GM13977 (cell line): ENCODE data around the gene CABLES2.

ENCODE experiments used
- DNase-seq: peaks from one replicate; pipeline ENCODE4 v3.0.0; 2012; ENCODE audit warnings: low spot score
- CTCF ChIP-seq: IDR thresholded peaks from 2 replicates; pipeline ENCODE4 v1.5.1; 2012; ENCODE audit warnings: mild to moderate bottlenecking, control low read depth; ENCODE audit not compliant: insufficient read depth; ENCODE audit errors: extremely low read depth, missing control alignments
- in situ Hi-C: fragments of 300-500 bp; cut with MboI; formaldehyde crosslinking; loops from one replicate; pipeline ENCODE4 v1.12.0; 2022; ENCODE audit warnings: low sequenced_read_pairs, low pct_unique_long_range_greater_than_20kb, mixed read lengths, inconsistent platforms; ENCODE audit not compliant: unreplicated experiment

The CABLES2 gene

DNA sequence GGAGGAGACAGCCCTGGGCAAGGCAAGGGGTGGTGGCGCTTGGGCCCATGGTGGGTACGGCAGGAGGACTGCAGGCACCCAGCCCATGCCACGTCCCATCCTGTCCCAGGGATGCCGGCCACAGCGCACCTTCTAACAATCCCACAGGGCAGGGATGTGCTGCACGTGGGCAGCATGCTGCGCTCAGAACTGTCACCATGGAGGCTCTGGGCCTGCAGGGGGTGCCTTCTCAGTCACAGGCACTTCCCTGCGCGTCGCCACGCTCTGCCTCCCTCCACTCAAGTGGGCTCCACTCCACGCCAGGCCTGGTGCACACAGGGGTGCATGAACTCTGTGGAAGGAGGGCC lies 2.4 kb downstream of the CABLES2 start:
- TF ChIP-seq CTCF = no peak
- in situ Hi-C loops = no loop called here

DNA sequence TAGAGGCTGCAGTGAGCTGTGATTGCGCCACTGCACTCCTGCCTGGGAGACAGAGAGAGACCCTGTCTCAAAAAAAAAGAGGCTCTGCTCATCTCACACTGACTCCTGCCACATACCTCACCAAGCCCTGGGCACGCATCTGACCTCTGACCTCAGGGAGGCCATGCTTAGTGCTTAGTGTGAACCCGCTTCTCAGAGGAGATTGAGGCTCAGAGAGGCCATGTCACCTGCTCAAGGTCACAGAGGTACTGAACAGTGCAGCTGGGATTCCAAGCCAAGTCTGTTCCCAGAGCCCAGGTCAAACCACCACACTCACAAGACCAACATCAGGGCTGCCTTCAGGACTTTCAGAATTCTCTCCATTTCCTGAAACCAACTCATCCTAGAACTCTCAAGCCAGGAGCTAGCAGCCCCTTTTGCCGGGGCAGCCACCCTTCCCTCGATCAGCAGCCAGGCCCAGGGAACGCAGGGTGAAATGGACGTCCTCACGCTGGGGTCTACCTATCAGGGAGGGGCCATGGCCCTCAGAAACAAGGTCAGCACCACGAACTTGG lies 2.9 kb downstream of the CABLES2 start:
- DNase-seq = no peak
- in situ Hi-C loops = no loop called here
- TF ChIP-seq CTCF = no peak

More for the DNA sequence above, 2.4 kb downstream of the CABLES2 start:
- no peak for DNase-seq

DNA sequence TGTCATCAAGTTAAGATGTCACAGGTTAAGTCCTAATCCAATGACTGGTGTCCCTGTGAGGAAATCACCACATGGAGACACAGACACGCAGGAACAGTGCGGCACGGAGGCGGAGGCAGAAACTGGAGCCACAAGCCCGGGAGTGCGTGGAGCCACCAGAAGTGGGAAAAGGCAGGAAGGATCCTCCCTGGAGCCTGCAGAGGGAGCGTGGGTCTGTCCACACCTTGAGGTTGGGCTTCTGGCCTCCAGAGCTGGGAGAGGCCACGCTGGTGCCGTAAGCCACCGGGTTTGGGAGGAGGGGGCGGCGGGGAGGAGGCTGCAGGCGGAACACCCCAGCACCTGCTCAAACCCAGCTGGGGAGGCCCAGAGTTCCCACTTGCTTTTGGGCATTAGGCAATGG lies 3.8 kb downstream of the CABLES2 start:
- no peak for TF ChIP-seq CTCF
- in situ Hi-C loops = no loop called here
- DNase-seq = no peak

- in situ Hi-C loops = no loop called here
- no peak for TF ChIP-seq CTCF
- DNase-seq = no peak
These were observed 4.5 kb downstream of the CABLES2 start for GRCh38 chr20:62402456-62403150.

DNA sequence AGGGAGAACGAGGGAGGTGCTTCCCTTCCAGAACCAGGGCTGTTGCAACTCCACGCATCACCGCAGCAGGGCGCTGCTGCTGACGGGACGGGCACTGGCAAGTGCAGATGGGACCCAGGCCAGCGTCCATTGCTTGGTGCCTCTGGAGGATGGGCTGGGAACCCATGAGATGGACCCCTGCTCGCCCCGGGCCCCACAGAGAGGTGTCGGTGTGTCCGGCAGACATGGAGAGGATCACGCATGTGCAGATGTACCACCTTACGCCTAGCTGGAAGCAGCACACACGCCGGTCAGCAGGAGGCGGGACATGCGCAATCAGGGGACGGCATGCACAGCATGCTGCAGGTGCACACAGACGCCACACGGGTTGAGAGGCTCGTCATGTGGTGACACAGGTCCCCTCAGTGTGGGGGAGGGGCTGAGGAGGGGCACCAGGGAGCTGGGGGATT lies 5.7 kb downstream of the CABLES2 start:
- no peak for TF ChIP-seq CTCF
- in situ Hi-C loops = no loop called here

DNA sequence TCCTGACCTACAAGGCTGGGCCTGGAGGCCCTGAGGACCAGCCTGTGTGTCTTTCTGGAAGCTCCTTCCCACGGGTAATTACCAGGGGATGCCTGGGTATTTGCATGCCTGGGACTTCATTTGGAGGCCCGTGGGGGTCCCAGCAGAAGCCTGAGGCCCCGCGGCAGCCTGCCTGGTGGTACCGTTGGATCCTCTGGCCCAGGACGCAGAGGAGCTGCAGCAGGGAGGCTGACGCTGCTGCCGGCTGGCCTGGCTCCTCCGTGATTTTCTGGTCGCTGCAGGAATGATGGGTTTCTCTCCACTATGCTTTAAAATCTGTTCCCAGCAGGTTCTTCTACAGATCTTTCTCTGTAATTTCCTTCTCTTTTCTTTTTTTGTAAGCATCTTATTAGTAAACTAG lies 6.5 kb downstream of the CABLES2 start:
- in situ Hi-C loops = no loop called here
- no peak for DNase-seq
- no peak for TF ChIP-seq CTCF

More for the DNA sequence above, 5.7 kb downstream of the CABLES2 start:
- no peak for DNase-seq

- in situ Hi-C loops = no loop called here
- no peak for TF ChIP-seq CTCF
- DNase-seq = no peak
These were observed 7.1 kb downstream of the CABLES2 start for GRCh38 chr20:62400021-62400420.
